WERI-Rb-1 (cell line): ENCODE measurements around the gene RGL1.

ENCODE experiments used
- DNase-seq: peaks from one replicate; pipeline ENCODE4 v3.0.0-alpha.2; 2020
- H3K27ac ChIP-seq: fragments of 250-450 bp; sonication (Bioruptor Pico); 2 replicates; pipeline ENCODE4 v1.5.1; 2020; ENCODE audit warnings: mild to moderate bottlenecking, moderate library complexity
- H3K27me3 ChIP-seq: fragments of 250-450 bp; sonication (Bioruptor Pico); 2 replicates; pipeline ENCODE4 v1.5.1; 2021; ENCODE audit warnings: mild to moderate bottlenecking, low read depth, moderate library complexity; ENCODE audit not compliant: insufficient read depth, severe bottlenecking
- H3K36me3 ChIP-seq: fragments of 250-450 bp; sonication (Bioruptor Pico); 2 replicates; pipeline ENCODE4 v1.5.1; 2020; ENCODE audit warnings: mild to moderate bottlenecking, moderate library complexity
- H3K4me3 ChIP-seq: 2 replicates; pipeline ENCODE4 v1.5.1; 2011; ENCODE audit warnings: low read depth, mild to moderate bottlenecking, control low read depth, low read length
- H3K9me3 ChIP-seq: fragments of 250-450 bp; sonication (Bioruptor Pico); 2 replicates; pipeline ENCODE4 v1.5.1; 2021; ENCODE audit warnings: mild to moderate bottlenecking, moderate library complexity; ENCODE audit not compliant: severe bottlenecking
- CTCF ChIP-seq: IDR thresholded peaks from 2 replicates; pipeline ENCODE4 v1.5.1; 2011; ENCODE audit warnings: low read depth, mild to moderate bottlenecking, control low read depth, inconsistent platforms, low read length

The RGL1 gene

GRCh38 chr1:183920651-183921050, 115.7 kb downstream of the RGL1 start:
- H3K36me3 ChIP-seq = no peaks in the 10 kb centered on the region
- no peak overlapping the region for H3K27ac ChIP-seq
- H3K9me3 ChIP-seq = no peaks in the 10 kb centered on the region
- no peak for TF ChIP-seq CTCF
- H3K27me3 ChIP-seq = no peaks in the 10 kb centered on the region
- no peak overlapping the region for H3K4me3 ChIP-seq
- DNase-seq = no peak

- TF ChIP-seq CTCF = 0 out of 2 replicates have a peak, but pooled peaks have one; percentile 11
- Histone ChIP-seq H3K9me3 (no peaks in the 10 kb centered on the region), H3K27me3 (no peaks in the 10 kb centered on the region), H3K36me3 (no peaks in the 10 kb centered on the region), H3K27ac (no peak overlapping the region), H3K4me3 (no peak overlapping the region)
- DNase-seq = no peak
Measured at GRCh38 chr1:183922197-183922596, 117.3 kb downstream of the RGL1 start.

- DNase-seq = no peak
Measured at GRCh38 chr1:183925947-183926346, 121.0 kb downstream of the RGL1 start.

GRCh38 chr1:183926983-183927382, 122.1 kb downstream of the RGL1 start:
- no peak for TF ChIP-seq CTCF
- Histone ChIP-seq H3K4me3 (no peak overlapping the region), H3K9me3 (no peaks in the 10 kb centered on the region), H3K27me3 (no peaks in the 10 kb centered on the region), H3K27ac (no peak overlapping the region), H3K36me3 (no peaks in the 10 kb centered on the region)
- DNase-seq = no peak

More at GRCh38 chr1:183925947-183926346, 121.0 kb downstream of the RGL1 start:
- Histone ChIP-seq H3K36me3 (no peaks in the 10 kb centered on the region), H3K27ac (no peak overlapping the region), H3K4me3 (no peak overlapping the region), H3K9me3 (no peaks in the 10 kb centered on the region), H3K27me3 (no peaks in the 10 kb centered on the region)
- no peak for TF ChIP-seq CTCF

- TF ChIP-seq CTCF = no peak
- Histone ChIP-seq H3K9me3 (no peaks in the 10 kb centered on the region), H3K27ac (no peak overlapping the region), H3K27me3 (no peaks in the 10 kb centered on the region), H3K36me3 (no peaks in the 10 kb centered on the region), H3K4me3 (no peak overlapping the region)
- no peak for DNase-seq
Measured at GRCh38 chr1:183931646-183932271, 126.8 kb downstream of the RGL1 start.

- H3K36me3 ChIP-seq = no peaks in the 10 kb centered on the region
- no peak overlapping the region for H3K27ac ChIP-seq
- no peaks in the 10 kb centered on the region for H3K27me3 ChIP-seq
- DNase-seq = no peak
- no peak overlapping the region for H3K4me3 ChIP-seq
- no peaks in the 10 kb centered on the region for H3K9me3 ChIP-seq
- TF ChIP-seq CTCF = no peak
Measured at GRCh38 chr1:183932412-183932811, 127.5 kb downstream of the RGL1 start.
